Prostate gland (tissue), 2 donors: Measurements from ENCODE around the gene C1GALT1C1L. TPM values are rescaled to one million over a fixed set of nuclear protein-coding genes. Genes with fewer than 3 reads are reported as not detected.
"Not testable (repeated sequence)": the region's sequence is repeated elsewhere in the genome, so short reads cannot be mapped to it uniquely, and the experiment has no call there.

Experiments
- DNase-seq: peaks from one replicate; pipeline ENCODE4 v3.0.0-alpha.2; 2019; ENCODE audit warnings: low spot score
- H3K27ac ChIP-seq, 2 donors: fragments of 200-600 bp; sonication (generic); 2 replicates each; pipeline ENCODE4 v1.5.1; 2017 to 2019
- H3K27me3 ChIP-seq: fragments of 200-600 bp; sonication (generic); replicated peaks from 2 replicates; pipeline ENCODE4 v1.5.1; 2019; ENCODE audit not compliant: insufficient read depth
- H3K36me3 ChIP-seq, 2 donors: fragments of 200-600 bp; sonication (generic); 1 replicate in 1 of 2; 2 replicates in 1 of 2; pipeline versions ENCODE4 v1.5.1 to v1.8.1; 2017 to 2019
- H3K4me1 ChIP-seq: fragments of 200-600 bp; sonication (generic); replicated peaks from 2 replicates; pipeline ENCODE4 v1.5.1; 2019
- H3K4me3 ChIP-seq, 2 donors: fragments of 200-600 bp; sonication (generic); 2 replicates each; pipeline ENCODE4 v1.5.1; 2017 to 2019
- H3K9me3 ChIP-seq: fragments of 200-600 bp; sonication (generic); 2 replicates; pipeline ENCODE4 v1.5.1; 2017
- CTCF ChIP-seq, 4 experiments: fragments of 200-600 bp in 2 of 4; fragments of 450-650 bp in 2 of 4; sonication (generic) in 2 of 4; IDR thresholded peaks; 1 replicate in 3 of 4; 2 replicates in 1 of 4; pipeline ENCODE4 v1.5.1; 2016 to 2019; ENCODE audit warnings: antibody characterized with exemption in 4 of 4, mild to moderate bottlenecking in 2 of 4, moderate library complexity in 2 of 4
- POLR2A ChIP-seq: fragments of 450-650 bp; IDR thresholded peaks from one replicate; pipeline ENCODE4 v1.6.1; 2016; ENCODE audit warnings: antibody characterized with exemption, mild to moderate bottlenecking
- POLR2AphosphoS5 ChIP-seq: sonication (generic); formaldehyde crosslinking; IDR thresholded peaks from one replicate; pipeline ENCODE4 v1.6.1; 2017; ENCODE audit warnings: antibody characterized with exemption
- WGBS: methylation state at CpG from one replicate; pipeline ENCODE4 v1.1.5; 2018; 5-methylcytosine and 5-hydroxymethylcytosine counted together
- intact Hi-C: fragments of 100-400 bp; cut with DNase I; formaldehyde crosslinking; loops from one replicate; pipeline ENCODE4 v1.14.2; 2022
- total RNA-seq, 2 donors: library from RNA; depleted of rRNA; stranded (reverse); fragments of >200 nt; gene quantifications; one replicate each; pipeline ENCODE4 v1.1.0, GENCODE V29; 2016

Gene C1GALT1C1L
- total RNA-seq, 2 donors from 2014 or later, result 0.91 to 2.3 TPM

- peak; percentile 91 for DNase-seq
- Histone ChIP-seq H3K9me3 (no peaks in the 10 kb centered on the region), H3K4me1 (no peaks in the 10 kb centered on the region), H3K27me3 (no peaks in the 10 kb centered on the region), H3K36me3 (no peaks in the 10 kb centered on the region), H3K27ac (peak within 1 kb of the TSS; percentile 51 to 70), H3K4me3 (peak within 1 kb of the TSS; percentile 76 to 81)
- intact Hi-C loops, result no loop called here
- no peak for TF ChIP-seq CTCF (IDR thresholded peaks at IDR 0.05)
- TF ChIP-seq POLR2A, result peak; percentile 94
- TF ChIP-seq POLR2AphosphoS5, result peak; percentile 84
- under 1% methylated on average over 54 of the region's 75 CpGs for WGBS
Observed at GRCh38 chr2:43637030-43637803, 39.0 kb downstream of the C1GALT1C1L start, which contains the start of gene PLEKHH2. TSS of gene PLEKHH2 (plus strand) at chr2:43637260. CDS start at chr2:43644674, 7,414 bp downstream.

DNA sequence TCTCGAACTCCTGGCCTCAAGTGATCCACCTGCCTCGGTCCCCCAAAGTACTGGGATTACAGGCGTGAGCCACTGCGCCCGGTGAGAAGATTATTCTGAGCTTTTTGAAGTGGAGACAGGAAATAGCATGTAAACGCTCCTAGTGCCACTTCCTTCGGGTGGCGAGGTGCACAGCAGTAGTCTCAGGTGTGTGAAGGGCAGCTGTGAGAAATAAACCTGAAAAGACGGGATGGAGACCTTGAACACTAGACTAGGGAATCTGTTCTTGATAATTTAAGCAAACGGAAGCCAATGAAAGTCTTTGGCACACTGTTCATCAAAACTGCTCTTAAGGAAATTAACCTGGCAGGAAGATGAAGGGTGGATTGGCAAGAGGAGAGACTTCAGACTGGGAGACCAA is 39.6 kb downstream of the C1GALT1C1L start:
- H3K9me3 ChIP-seq, result no peaks in the 10 kb centered on the region
- TF ChIP-seq POLR2A (no peak), POLR2AphosphoS5 (no peak), CTCF (IDR thresholded peaks at IDR 0.05) (no peak)
- no peaks in the 10 kb centered on the region for H3K4me1 ChIP-seq
- H3K4me3 ChIP-seq, result peak overlapping the region; percentile 76 to 81
- WGBS, result 25% methylated on average over 10 of the region's 10 CpGs
- H3K27ac ChIP-seq, result peak overlapping the region in 1 of 2 donors; percentile 51
- no peak for DNase-seq
- H3K27me3 ChIP-seq, result no peaks in the 10 kb centered on the region
- intact Hi-C loops, result no loop called here
- no peaks in the 10 kb centered on the region for H3K36me3 ChIP-seq

- H3K9me3 ChIP-seq, H3K4me1 ChIP-seq, H3K36me3 ChIP-seq, H3K27ac ChIP-seq, DNase-seq, H3K4me3 ChIP-seq, intact Hi-C loops, H3K27me3 ChIP-seq: not testable (repeated sequence)
- 96% methylated on average over 12 of the region's 12 CpGs for WGBS
Observed at GRCh38 chr2:43636153-43636552, 40.1 kb downstream of the C1GALT1C1L start.

DNA sequence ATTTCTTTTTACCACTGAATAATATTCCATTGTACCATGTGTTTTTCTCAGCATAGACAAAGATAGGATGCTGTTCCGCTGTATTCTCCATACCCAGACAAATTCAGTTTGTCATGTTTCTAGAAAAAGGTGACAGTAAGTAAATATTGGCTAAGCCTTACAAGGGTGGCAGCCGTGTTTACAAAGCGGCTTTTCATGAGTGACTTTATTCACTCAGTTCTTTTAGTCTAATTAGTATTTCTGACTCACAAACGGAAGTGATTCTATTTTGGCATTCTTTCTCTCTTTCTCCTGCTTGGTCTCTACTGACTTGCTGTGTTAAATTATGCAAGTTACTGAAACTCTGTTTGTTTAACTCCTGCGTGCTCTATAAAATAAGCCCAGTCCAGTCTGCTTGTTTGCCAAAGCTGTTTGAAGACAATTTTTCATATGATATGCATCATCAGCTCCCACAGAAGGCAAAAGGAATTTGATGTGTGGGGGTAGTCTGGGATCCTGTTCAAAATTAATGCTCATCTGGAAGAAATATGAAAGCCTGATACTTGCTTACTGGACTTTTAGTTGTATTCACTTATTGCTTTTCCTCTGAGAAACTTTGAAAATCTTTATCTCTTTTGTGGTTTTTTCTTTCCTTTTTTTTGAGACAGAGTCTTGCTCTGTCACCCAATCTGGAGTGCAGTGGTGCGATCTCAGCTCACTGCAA is 41.5 kb downstream of the C1GALT1C1L start:
- H3K36me3 ChIP-seq, result no peaks in the 10 kb centered on the region
- TF ChIP-seq CTCF (IDR thresholded peaks at IDR 0.05), result no peak
- peak; percentile 52 for TF ChIP-seq POLR2AphosphoS5
- no peak for TF ChIP-seq POLR2A
- DNase-seq, result no peak
- H3K4me1 ChIP-seq, result no peaks in the 10 kb centered on the region
- no peak overlapping the region for H3K4me3 ChIP-seq
- H3K27me3 ChIP-seq, result no peaks in the 10 kb centered on the region
- intact Hi-C loops, result no loop called here
- H3K9me3 ChIP-seq, result no peaks in the 10 kb centered on the region
- WGBS, result 13% methylated on average over 6 of the region's 6 CpGs
- H3K27ac ChIP-seq, result no peak overlapping the region

DNA sequence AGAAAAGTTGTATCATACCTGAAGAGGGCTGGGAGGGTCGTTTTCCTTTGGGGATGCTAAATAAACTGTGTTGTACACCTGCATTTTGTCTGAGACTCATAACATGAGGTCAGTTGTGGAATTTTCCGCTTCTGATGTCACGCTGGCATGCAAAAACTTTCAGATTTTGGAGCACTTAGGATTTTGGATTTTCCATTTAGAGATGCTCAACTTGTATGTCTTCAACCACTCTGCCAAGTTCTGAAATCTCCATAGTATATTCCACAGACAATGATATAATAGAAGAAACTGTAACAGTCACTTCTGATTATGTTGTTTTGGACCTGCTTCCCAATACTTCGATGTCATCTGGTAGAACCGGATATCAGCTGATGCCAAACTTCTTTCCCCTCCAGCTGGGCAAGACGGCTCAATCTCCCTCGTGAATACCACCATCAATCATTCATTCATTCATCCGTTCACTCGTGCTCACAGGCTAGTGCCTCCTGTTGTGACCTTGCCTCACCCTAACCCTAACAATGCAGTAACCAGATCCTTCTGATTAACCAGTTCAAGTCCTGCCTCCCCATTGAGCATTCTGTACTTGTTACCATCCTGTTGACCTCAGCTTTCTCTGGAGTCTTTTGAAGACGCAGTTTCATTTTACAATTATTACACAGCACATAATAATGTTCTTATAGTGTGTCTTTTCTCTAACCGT is 44.5 kb downstream of the C1GALT1C1L start:
- Histone ChIP-seq H3K9me3 (no peaks in the 10 kb centered on the region), H3K27me3 (no peaks in the 10 kb centered on the region), H3K27ac (no peak overlapping the region), H3K4me1 (no peaks in the 10 kb centered on the region), H3K36me3 (no peaks in the 10 kb centered on the region), H3K4me3 (no peak overlapping the region)
- intact Hi-C loops, result no loop called here
- WGBS, result 62% methylated on average over 11 of the region's 11 CpGs
- no peak for TF ChIP-seq POLR2A
- TF ChIP-seq POLR2AphosphoS5, result no peak
- TF ChIP-seq CTCF (IDR thresholded peaks at IDR 0.05), result no peak
- no peak for DNase-seq
